ENCODE results near the gene KCNH6.

GRCh38 chr17:63496663-63497400 is 26.3 kb upstream of the KCNH6 start:
- TF ChIP-seq CTCF (IDR thresholded peaks at IDR 0.05) = no peak
- no peak for TF ChIP-seq POLR2AphosphoS5 (IDR thresholded peaks at IDR 0.05)
- no peak for TF ChIP-seq POLR2A (IDR thresholded peaks at IDR 0.05)
- no peak for TF ChIP-seq EP300 (IDR thresholded peaks at IDR 0.05)

Measured in gastroesophageal sphincter (tissue), 3 donors.